ENCODE data around the gene SPAG4. TPM values are rescaled to one million over a fixed set of nuclear protein-coding genes. Genes with fewer than 3 reads are reported as not detected.

Gene SPAG4
- total RNA-seq, 1 donor from 2014 or later = 3.3 TPM

DNA sequence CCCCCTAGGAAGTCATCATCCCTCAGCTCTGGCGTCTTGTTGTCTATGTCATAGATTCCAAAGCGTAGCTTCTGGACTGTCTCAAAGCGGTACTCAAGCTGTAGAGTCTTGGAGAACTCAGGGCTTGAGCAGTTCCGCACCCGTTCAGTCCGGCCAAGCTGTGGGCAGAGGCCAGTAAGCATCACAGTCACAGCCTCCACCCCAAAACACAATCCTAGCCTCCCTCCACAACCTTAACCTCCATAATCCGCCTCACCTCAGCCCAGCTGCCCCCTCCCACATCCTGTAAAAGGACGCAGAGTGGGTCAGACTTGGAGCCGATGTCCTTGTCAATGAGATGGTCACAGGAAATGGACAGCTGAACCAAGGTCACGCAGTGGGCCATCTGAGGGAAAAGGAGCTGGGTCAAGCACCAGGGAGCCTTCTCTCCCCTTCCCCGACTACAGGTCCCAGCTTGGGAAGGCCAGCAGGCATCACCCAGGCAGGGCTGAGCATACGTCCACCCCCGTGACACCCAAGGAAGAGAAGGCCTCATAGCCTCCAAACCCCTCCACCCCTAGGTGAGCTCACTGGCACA lies 17.0 kb downstream of the SPAG4 start:
- Mint-ChIP-seq H3K27me3 (ENCODE audit: insufficient read depth, low read depth) (no peaks in the 10 kb centered on the region), H3K27ac (no peak overlapping the region), H3K9me3 (no peaks in the 10 kb centered on the region), H3K4me1 (peaks cover 2% of the 10 kb centered on the region), H3K36me3 (peaks cover 27% of the 10 kb centered on the region), H3K4me3 (no peak overlapping the region)
- Histone ChIP-seq H3K9me3 (ENCODE audit: low read depth) (no peaks in the 10 kb centered on the region), H3K4me3 (no peak overlapping the region), H3K9ac (no peak overlapping the region), H3K4me2 (no peak overlapping the region), H3K27me3 (no peaks in the 10 kb centered on the region), H3K27ac (no peak overlapping the region), H3F3A (ENCODE audit: low read depth) (peaks cover 5% of the 10 kb centered on the region), H4K20me1 (ENCODE audit: low read depth) (peaks cover 53% of the 10 kb centered on the region), H3K36me3 (peaks cover 15% of the 10 kb centered on the region), H2AFZ (replicated peaks) (no peak overlapping the region), H3K4me1 (no peaks in the 10 kb centered on the region), H3K79me2 (ENCODE audit: low read depth) (peaks cover 51% of the 10 kb centered on the region)
- no peak for TF ChIP-seq EZH2phosphoT487 (IDR thresholded peaks at IDR 0.05)
- no peak for DNase-seq (ENCODE audit: low spot score)

DNA sequence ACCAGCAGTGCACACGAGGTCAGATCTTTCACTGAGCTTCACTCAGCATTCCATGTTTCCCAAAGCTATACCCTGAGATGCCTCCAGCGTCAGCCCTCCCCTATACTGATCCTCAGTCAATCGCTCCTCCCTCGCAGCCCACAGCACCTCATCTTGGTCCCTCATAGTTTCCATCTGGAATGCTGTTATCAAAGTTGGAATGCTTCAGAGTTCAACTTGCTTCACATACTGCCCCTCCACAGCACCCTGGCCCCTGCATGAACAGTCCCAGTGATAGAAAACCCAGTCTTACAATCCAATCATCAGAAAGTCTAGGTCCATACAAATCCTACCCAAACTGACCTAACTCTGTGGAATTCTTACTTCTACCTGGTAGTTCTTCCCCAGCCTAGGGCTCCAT lies 20.0 kb downstream of the SPAG4 start:
- H3K36me3 Mint-ChIP-seq = peaks cover 12% of the 10 kb centered on the region

DNA sequence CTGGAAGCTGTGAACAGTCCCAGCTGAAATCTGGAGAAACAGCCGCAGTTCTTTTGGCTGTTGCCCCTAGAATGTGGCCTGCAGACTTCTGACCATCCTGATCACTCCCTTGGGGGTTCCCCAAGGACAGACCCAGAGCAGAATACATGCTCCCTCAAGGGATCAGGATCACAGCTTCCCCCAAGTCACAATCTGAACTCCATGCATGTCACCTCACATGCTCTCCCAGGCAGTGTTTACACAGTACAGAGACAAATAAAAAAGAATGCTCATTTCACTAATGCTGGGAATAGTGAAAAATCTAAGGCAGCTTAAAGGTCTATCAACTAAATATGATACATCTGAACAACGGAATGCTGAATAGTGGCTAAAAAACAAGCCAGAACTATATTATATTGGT lies 20.5 kb downstream of the SPAG4 start:
- H3K27me3 ChIP-seq = no peaks in the 10 kb centered on the region
- Mint-ChIP-seq H3K36me3 (peaks cover 11% of the 10 kb centered on the region), H3K4me1 (peaks cover 8% of the 10 kb centered on the region), H3K27me3 (ENCODE audit: insufficient read depth, low read depth) (no peaks in the 10 kb centered on the region), H3K9me3 (no peaks in the 10 kb centered on the region), H3K27ac (no peak overlapping the region), H3K4me3 (no peak overlapping the region)
- H3K27ac ChIP-seq = no peak overlapping the region
- no peaks in the 10 kb centered on the region for H3K4me1 ChIP-seq
- no peak overlapping the region for H3K9ac ChIP-seq
- H3F3A ChIP-seq (ENCODE audit: low read depth) = peaks cover 6% of the 10 kb centered on the region
- no peak overlapping the region for H2AFZ ChIP-seq (replicated peaks)
- no peak overlapping the region for H3K4me3 ChIP-seq
- DNase-seq (ENCODE audit: low spot score) = no peak
- no peaks in the 10 kb centered on the region for H3K9me3 ChIP-seq (ENCODE audit: low read depth)
- H3K79me2 ChIP-seq (ENCODE audit: low read depth) = peaks cover 85% of the 10 kb centered on the region
- TF ChIP-seq, protein P1, sequence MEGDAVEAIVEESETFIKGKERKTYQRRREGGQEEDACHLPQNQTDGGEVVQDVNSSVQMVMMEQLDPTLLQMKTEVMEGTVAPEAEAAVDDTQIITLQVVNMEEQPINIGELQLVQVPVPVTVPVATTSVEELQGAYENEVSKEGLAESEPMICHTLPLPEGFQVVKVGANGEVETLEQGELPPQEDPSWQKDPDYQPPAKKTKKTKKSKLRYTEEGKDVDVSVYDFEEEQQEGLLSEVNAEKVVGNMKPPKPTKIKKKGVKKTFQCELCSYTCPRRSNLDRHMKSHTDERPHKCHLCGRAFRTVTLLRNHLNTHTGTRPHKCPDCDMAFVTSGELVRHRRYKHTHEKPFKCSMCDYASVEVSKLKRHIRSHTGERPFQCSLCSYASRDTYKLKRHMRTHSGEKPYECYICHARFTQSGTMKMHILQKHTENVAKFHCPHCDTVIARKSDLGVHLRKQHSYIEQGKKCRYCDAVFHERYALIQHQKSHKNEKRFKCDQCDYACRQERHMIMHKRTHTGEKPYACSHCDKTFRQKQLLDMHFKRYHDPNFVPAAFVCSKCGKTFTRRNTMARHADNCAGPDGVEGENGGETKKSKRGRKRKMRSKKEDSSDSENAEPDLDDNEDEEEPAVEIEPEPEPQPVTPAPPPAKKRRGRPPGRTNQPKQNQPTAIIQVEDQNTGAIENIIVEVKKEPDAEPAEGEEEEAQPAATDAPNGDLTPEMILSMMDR (IDR thresholded peaks at IDR 0.05) = no peak
- TF ChIP-seq EZH2 (IDR thresholded peaks at IDR 0.05) (no peak), EZH2phosphoT487 (IDR thresholded peaks at IDR 0.05) (no peak)
- H4K20me1 ChIP-seq (ENCODE audit: low read depth) = peaks cover 83% of the 10 kb centered on the region
- no peaks in the 10 kb centered on the region for H3K36me3 ChIP-seq
- no peak overlapping the region for H3K4me2 ChIP-seq

More for the DNA sequence above, 20.0 kb downstream of the SPAG4 start:
- Mint-ChIP-seq H3K9me3 (no peaks in the 10 kb centered on the region), H3K27me3 (ENCODE audit: insufficient read depth, low read depth) (no peaks in the 10 kb centered on the region), H3K4me1 (peaks cover 4% of the 10 kb centered on the region), H3K4me3 (no peak overlapping the region), H3K27ac (no peak overlapping the region)
- Histone ChIP-seq H3K9ac (no peak overlapping the region), H3K9me3 (ENCODE audit: low read depth) (no peaks in the 10 kb centered on the region), H3K4me1 (no peaks in the 10 kb centered on the region), H3F3A (ENCODE audit: low read depth) (peaks cover 6% of the 10 kb centered on the region), H3K36me3 (no peaks in the 10 kb centered on the region), H3K27me3 (no peaks in the 10 kb centered on the region), H2AFZ (replicated peaks) (no peak overlapping the region), H3K27ac (no peak overlapping the region), H3K79me2 (ENCODE audit: low read depth) (peaks cover 81% of the 10 kb centered on the region), H3K4me2 (no peak overlapping the region), H3K4me3 (no peak overlapping the region), H4K20me1 (ENCODE audit: low read depth) (peaks cover 79% of the 10 kb centered on the region)
- TF ChIP-seq EZH2phosphoT487 (IDR thresholded peaks at IDR 0.05) = no peak
- TF ChIP-seq EZH2 (IDR thresholded peaks at IDR 0.05) = no peak
- TF ChIP-seq, protein P1 (IDR thresholded peaks at IDR 0.05) = no peak
- no peak for DNase-seq (ENCODE audit: low spot score)

DNA sequence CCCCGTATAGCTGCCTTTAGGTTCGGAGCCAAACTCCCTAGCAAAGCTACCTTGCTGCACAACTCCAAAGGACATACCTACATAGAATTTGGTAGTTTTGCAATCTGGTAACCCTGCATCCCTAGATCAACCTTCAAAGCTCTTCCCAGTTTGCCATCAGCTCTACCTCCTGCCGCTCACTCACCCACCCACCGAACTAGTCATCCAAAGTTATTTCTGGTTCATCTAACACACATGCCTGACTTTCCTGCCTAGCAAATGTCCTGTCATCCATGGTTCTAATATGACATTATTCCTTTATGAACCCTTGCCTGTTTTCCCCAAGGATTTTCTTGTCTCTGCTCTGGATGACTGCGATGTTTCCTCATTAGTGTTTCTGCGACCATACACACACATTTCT lies 21.6 kb downstream of the SPAG4 start:
- H3K79me2 ChIP-seq (ENCODE audit: low read depth) = peaks cover 96% of the 10 kb centered on the region
- no peaks in the 10 kb centered on the region for H3K9me3 ChIP-seq (ENCODE audit: low read depth)
- H3K27ac Mint-ChIP-seq = no peak overlapping the region
- no peaks in the 10 kb centered on the region for H3K36me3 ChIP-seq
- H2AFZ ChIP-seq (replicated peaks) = no peak overlapping the region
- H3F3A ChIP-seq (ENCODE audit: low read depth) = peaks cover 14% of the 10 kb centered on the region
- H4K20me1 ChIP-seq (ENCODE audit: low read depth) = peaks cover 86% of the 10 kb centered on the region
- H3K4me1 Mint-ChIP-seq = peaks cover 12% of the 10 kb centered on the region
- H3K4me2 ChIP-seq = no peak overlapping the region
- no peaks in the 10 kb centered on the region for H3K9me3 Mint-ChIP-seq
- H3K4me3 Mint-ChIP-seq = no peak overlapping the region
- H3K27me3 Mint-ChIP-seq (ENCODE audit: insufficient read depth, low read depth) = no peaks in the 10 kb centered on the region
- peaks cover 11% of the 10 kb centered on the region for H3K36me3 Mint-ChIP-seq
- TF ChIP-seq, protein P1 (IDR thresholded peaks at IDR 0.05) = no peak
- TF ChIP-seq EZH2phosphoT487 (IDR thresholded peaks at IDR 0.05) = no peak
- no peak for TF ChIP-seq EZH2 (IDR thresholded peaks at IDR 0.05)
- no peak overlapping the region for H3K4me3 ChIP-seq
- H3K27me3 ChIP-seq = no peaks in the 10 kb centered on the region
- no peak overlapping the region for H3K27ac ChIP-seq
- DNase-seq (ENCODE audit: low spot score) = no peak
- H3K9ac ChIP-seq = no peak overlapping the region
- no peaks in the 10 kb centered on the region for H3K4me1 ChIP-seq
